ENCODE data around the gene OLAH.

- no peak for TF ChIP-seq POLR2A (IDR thresholded peaks at IDR 0.05; ENCODE audit: low read length)
- TF ChIP-seq GATA1 (IDR thresholded peaks at IDR 0.05; ENCODE audit: low read depth, low read length): no peak
These were observed 5.3 kb upstream of the OLAH start for GRCh38 chr10:15038416-15038815.

Measured in erythroblast (primary cell).